NCI-H1417 treated with DMSO at 0.1 percent for 48 hours (cell line): ENCODE data around the gene HNRNPUL2.
A peak's percentile ranks its signal among the peaks of the same experiment; 100 is the strongest.
"Not testable (repeated sequence)": the region's sequence is repeated elsewhere in the genome, so short reads cannot be mapped to it uniquely, and the experiment has no call there.

Experiments
- DNase-seq: peaks from one replicate; lab custom pipeline; 2025; lab: John Stamatoyannopoulos, UW

Gene HNRNPUL2

GRCh38 chr11:62727165-62727871 is at the start of gene HNRNPUL2:
Gene HNRNPUL2 (minus strand): TSS chr11:62727457. CDS start chr11:62727156, 301 bp downstream.
- DNase-seq: peak; percentile 98

- DNase-seq: no peak
Observed at GRCh38 chr11:62775646-62776045, 48.4 kb upstream of the HNRNPUL2 start.

- DNase-seq: no peak
Observed at GRCh38 chr11:62774407-62774806, 47.1 kb upstream of the HNRNPUL2 start.

- DNase-seq: peak; percentile 92
Observed at GRCh38 chr11:62771144-62772021, 44.1 kb upstream of the HNRNPUL2 start, which contains the start of gene TAF6L. Gene TAF6L (plus strand): TSS chr11:62771396. CDS start chr11:62775784, 4,388 bp downstream.

- DNase-seq: no peak
Observed at GRCh38 chr11:62770778-62771143, 43.5 kb upstream of the HNRNPUL2 start.

GRCh38 chr11:62760867-62761227 is 33.6 kb upstream of the HNRNPUL2 start:
- DNase-seq: not testable (repeated sequence)

- no peak for DNase-seq
Observed at GRCh38 chr11:62757846-62758788, 30.9 kb upstream of the HNRNPUL2 start.

- no peak for DNase-seq
Observed at GRCh38 chr11:62755086-62755615, 27.9 kb upstream of the HNRNPUL2 start.

GRCh38 chr11:62753736-62754603 is 26.7 kb upstream of the HNRNPUL2 start, which contains the start of gene ZBTB3:
Gene ZBTB3 (minus strand): TSS chr11:62754160. CDS start chr11:62753664, 496 bp downstream.
- DNase-seq: peak; percentile 100

- no peak for DNase-seq
Observed at GRCh38 chr11:62752994-62753735, 25.9 kb upstream of the HNRNPUL2 start.

- no peak for DNase-seq
Observed at GRCh38 chr11:62752177-62752785, 25.0 kb upstream of the HNRNPUL2 start.

GRCh38 chr11:62749931-62750330 is 22.7 kb upstream of the HNRNPUL2 start:
- not testable (repeated sequence) for DNase-seq

- no peak for DNase-seq
Observed at GRCh38 chr11:62747475-62748160, 20.4 kb upstream of the HNRNPUL2 start.

GRCh38 chr11:62737196-62737595 is 9.9 kb upstream of the HNRNPUL2 start:
- no peak for DNase-seq

- no peak for DNase-seq
Observed at GRCh38 chr11:62732830-62733229, 5.6 kb upstream of the HNRNPUL2 start.

GRCh38 chr11:62730076-62730475 is 2.8 kb upstream of the HNRNPUL2 start:
- not testable (repeated sequence) for DNase-seq

- DNase-seq: peak; percentile 70
Observed at GRCh38 chr11:62728171-62728988, 1.1 kb upstream of the HNRNPUL2 start, which contains the start of gene TTC9C. Gene TTC9C (plus strand): TSS chr11:62728486. CDS start chr11:62728849, 363 bp downstream.

- DNase-seq: peak; percentile 95
Observed at GRCh38 chr11:62727872-62728170, 564 bp upstream of the HNRNPUL2 start.
